NCI-H1092 treated with DMSO at 0.1 percent for 48 hours (cell line): ENCODE data around the gene PRG3.
A peak's percentile ranks its signal among the peaks of the same experiment; 100 is the strongest.
"Not testable (repeated sequence)": the region's sequence is repeated elsewhere in the genome, so short reads cannot be mapped to it uniquely, and the experiment has no call there.

Experiments
- DNase-seq: peaks from one replicate; lab custom pipeline; 2025; lab: John Stamatoyannopoulos, UW

Gene PRG3

GRCh38 chr11:57338142-57338541 lies 42.8 kb downstream of the PRG3 start, which contains the start of gene P2RX3:
P2RX3 (plus strand) TSS chr11:57338352; CDS start chr11:57338551, 199 bp downstream.
- DNase-seq, result peak; percentile 56

- DNase-seq, result not testable (repeated sequence)
These were observed 44.1 kb downstream of the PRG3 start for GRCh38 chr11:57336856-57337255.

- DNase-seq, result no peak
These were observed 44.8 kb downstream of the PRG3 start for GRCh38 chr11:57336111-57336666.

- DNase-seq, result peak; percentile 94
These were observed 45.4 kb downstream of the PRG3 start, which contains the start of gene SSRP1 for GRCh38 chr11:57335343-57336110. SSRP1 (minus strand) TSS chr11:57335892; CDS start chr11:57335121, 771 bp downstream.

GRCh38 chr11:57335023-57335342 lies 46.0 kb downstream of the PRG3 start:
- no peak for DNase-seq

DNA sequence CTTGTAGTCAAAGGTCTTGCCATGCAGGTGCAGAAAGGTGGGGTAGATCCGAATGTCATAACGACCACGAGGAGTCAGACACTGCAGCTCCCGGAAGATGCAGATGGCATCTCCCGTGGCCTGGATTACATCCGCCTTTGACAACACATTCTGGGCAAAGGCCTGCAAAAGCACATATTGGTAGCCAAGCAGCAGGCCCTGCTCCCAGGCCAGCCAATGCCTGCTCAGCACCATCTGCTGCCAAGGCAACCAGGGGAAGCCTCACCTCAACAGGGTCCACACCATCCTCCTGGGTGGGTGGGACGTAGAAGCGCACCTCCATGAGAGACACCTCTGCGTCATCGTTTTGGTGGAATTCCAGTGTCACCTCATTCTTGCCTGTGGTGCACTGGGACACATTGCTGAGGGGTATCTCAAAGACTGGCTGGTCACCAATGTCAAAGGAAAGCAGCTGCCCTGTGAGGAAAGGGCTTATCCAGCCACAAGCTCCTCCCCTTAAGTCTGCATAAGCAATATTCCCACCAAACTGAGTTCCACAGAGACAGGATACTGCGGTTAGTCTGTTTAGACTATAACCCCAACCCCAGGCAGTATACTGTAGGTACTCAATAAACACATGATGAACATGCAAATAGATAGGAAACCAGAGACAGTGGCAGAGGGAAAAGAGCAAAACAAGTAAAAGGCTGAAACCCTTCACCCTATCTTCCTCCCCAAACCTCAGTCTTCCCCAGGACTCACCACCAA lies 48.1 kb downstream of the PRG3 start:
- no peak for DNase-seq

DNA sequence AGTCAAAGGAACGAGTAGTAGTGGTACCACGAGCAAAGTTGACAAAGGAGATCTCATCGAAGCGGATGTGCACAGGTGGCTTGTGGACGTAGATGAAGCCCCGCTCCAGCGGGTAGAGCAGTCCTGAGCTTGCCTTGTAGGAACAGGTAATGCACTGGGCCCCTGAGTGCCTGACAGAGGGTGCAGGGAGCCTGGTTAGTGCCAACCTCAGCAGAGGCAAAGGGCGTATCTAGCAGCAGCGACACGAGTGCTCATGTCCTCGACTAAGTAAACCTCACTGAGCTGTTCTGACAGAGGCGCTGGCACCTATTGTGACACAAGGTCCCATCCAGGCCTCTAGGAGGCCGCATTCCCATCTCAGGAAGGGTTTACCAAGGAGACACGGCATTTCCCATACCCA lies 49.2 kb downstream of the PRG3 start:
- no peak for DNase-seq

DNA sequence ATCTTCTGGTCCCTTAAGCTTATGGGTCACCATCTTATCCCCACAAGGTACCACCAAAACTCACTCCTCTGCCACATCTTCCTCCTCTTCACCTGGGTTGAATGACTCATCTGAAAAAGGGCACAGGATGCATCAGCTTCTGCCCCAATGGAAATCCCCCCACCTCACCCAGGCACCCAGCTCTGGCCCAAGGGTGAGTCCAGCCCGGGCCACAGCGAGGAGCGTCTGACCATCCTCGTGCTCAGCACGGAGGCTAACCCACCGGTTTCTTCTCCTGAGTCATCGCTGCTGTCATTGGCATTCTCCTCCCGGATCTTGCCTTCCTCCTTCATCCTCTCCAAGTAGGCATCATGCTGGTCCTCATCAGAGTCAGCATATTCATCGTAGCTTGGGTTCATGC lies 50.9 kb downstream of the PRG3 start:
- DNase-seq, result no peak

DNA sequence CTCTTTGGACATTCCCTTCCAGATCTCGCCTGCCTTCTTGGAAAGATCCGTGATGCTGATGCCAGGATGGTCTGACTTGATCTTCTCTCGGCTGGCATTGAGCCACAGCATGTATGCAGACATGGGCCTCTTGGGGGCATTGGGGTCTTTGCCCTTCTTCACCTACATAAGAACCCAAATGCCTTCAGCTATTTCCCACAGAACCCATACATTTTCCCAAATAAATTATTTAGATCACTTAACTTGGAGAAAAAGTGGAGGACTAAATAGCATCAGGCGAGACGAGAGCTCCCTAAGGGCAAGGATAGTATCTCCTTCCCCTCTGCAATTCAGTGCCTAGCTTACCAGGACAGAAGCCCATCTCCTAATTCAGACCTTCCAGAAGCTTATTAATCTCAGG lies 53.2 kb downstream of the PRG3 start:
- no peak for DNase-seq
